RWPE2 (cell line): Measurements from ENCODE around the gene CSTA.

Experiments
- ATAC-seq: fragments of 200-7000 bp; cut with Tn5 transposase; 3 replicates; pipeline ENCODE4 v1.9.1; 2021; ENCODE audit warnings: low read depth
- DNase-seq: peaks from one replicate; pipeline ENCODE4 v3.0.0-alpha.2; 2020; ENCODE audit warnings: low spot score
- H3K27ac ChIP-seq: fragments of 450-650 bp; 2 replicates; pipeline ENCODE4 v1.5.1; 2017; ENCODE audit warnings: mild to moderate bottlenecking; ENCODE audit not compliant: poor library complexity, severe bottlenecking
- H3K27me3 ChIP-seq: fragments of 250-450 bp; sonication (Bioruptor Pico); 2 replicates; pipeline ENCODE4 v1.5.1; 2021; ENCODE audit warnings: mild to moderate bottlenecking, moderate library complexity; ENCODE audit not compliant: insufficient read depth, poor library complexity, severe bottlenecking
- H3K36me3 ChIP-seq: fragments of 250-450 bp; sonication (Bioruptor Pico); 2 replicates; pipeline ENCODE4 v1.5.1; 2020; ENCODE audit warnings: low read depth, mild to moderate bottlenecking, moderate library complexity
- H3K4me1 ChIP-seq: fragments of 250-450 bp; sonication (Bioruptor Pico); 2 replicates; pipeline ENCODE4 v1.5.1; 2021; ENCODE audit warnings: mild to moderate bottlenecking, moderate library complexity; ENCODE audit not compliant: insufficient read depth, poor library complexity, severe bottlenecking
- H3K4me3 ChIP-seq: fragments of 250-450 bp; sonication (Bioruptor Pico); 2 replicates; pipeline ENCODE4 v1.5.1; 2021; ENCODE audit warnings: mild to moderate bottlenecking, moderate library complexity; ENCODE audit not compliant: severe bottlenecking
- H3K9me3 ChIP-seq: fragments of 250-450 bp; sonication (Bioruptor Pico); 2 replicates; pipeline ENCODE4 v1.5.1; 2021; ENCODE audit warnings: mild to moderate bottlenecking, moderate library complexity; ENCODE audit not compliant: severe bottlenecking
- CTCF ChIP-seq: fragments of 450-650 bp; IDR thresholded peaks from one replicate; pipeline ENCODE4 v1.5.1; 2017; ENCODE audit warnings: mild to moderate bottlenecking, moderate library complexity; ENCODE audit not compliant: poor library complexity, severe bottlenecking

The CSTA gene

GRCh38 chr3:122305818-122306621, 19.0 kb upstream of the CSTA start:
- Histone ChIP-seq H3K36me3 (no peaks in the 10 kb centered on the region), H3K27ac (no peak overlapping the region), H3K9me3 (no peaks in the 10 kb centered on the region), H3K4me1 (peaks cover 10% of the 10 kb centered on the region), H3K4me3 (no peak overlapping the region), H3K27me3 (no peaks in the 10 kb centered on the region)
- ATAC-seq (peak; percentile 91), DNase-seq (no peak)
- TF ChIP-seq CTCF = peak; percentile 77

- H3K36me3 ChIP-seq = no peaks in the 10 kb centered on the region
- no peaks in the 10 kb centered on the region for H3K27me3 ChIP-seq
- no peak for TF ChIP-seq CTCF
Observed at GRCh38 chr3:122306622-122306953, 18.5 kb upstream of the CSTA start.

GRCh38 chr3:122307094-122307687, 17.9 kb upstream of the CSTA start:
- no peak overlapping the region for H3K4me3 ChIP-seq
- H3K27me3 ChIP-seq = no peaks in the 10 kb centered on the region
- no peaks in the 10 kb centered on the region for H3K36me3 ChIP-seq
- H3K4me1 ChIP-seq = peaks cover 10% of the 10 kb centered on the region
- DNase-seq = no peak
- no peak for ATAC-seq
- no peak for TF ChIP-seq CTCF
- no peak overlapping the region for H3K27ac ChIP-seq
- no peaks in the 10 kb centered on the region for H3K9me3 ChIP-seq

More at GRCh38 chr3:122306622-122306953, 18.5 kb upstream of the CSTA start:
- no peak overlapping the region for H3K27ac ChIP-seq
- ATAC-seq (no peak), DNase-seq (no peak)
- H3K4me1 ChIP-seq = peaks cover 10% of the 10 kb centered on the region
- H3K9me3 ChIP-seq = no peaks in the 10 kb centered on the region
- no peak overlapping the region for H3K4me3 ChIP-seq

GRCh38 chr3:122307976-122308375, 17.1 kb upstream of the CSTA start:
- H3K27ac ChIP-seq = no peak overlapping the region
- H3K4me3 ChIP-seq = no peak overlapping the region
- no peaks in the 10 kb centered on the region for H3K9me3 ChIP-seq
- H3K4me1 ChIP-seq = peaks cover 11% of the 10 kb centered on the region
- H3K27me3 ChIP-seq = no peaks in the 10 kb centered on the region
- ATAC-seq (no peak), DNase-seq (no peak)
- H3K36me3 ChIP-seq = no peaks in the 10 kb centered on the region
- TF ChIP-seq CTCF = no peak

GRCh38 chr3:122310361-122310760, 14.7 kb upstream of the CSTA start:
- Histone ChIP-seq H3K4me3 (no peak overlapping the region), H3K36me3 (no peaks in the 10 kb centered on the region), H3K27me3 (no peaks in the 10 kb centered on the region), H3K27ac (no peak overlapping the region), H3K4me1 (peaks cover 26% of the 10 kb centered on the region), H3K9me3 (no peaks in the 10 kb centered on the region)
- ATAC-seq (peak; percentile 59), DNase-seq (no peak)
- TF ChIP-seq CTCF = no peak
